Sigmoid colon (tissue), 4 donors: ENCODE data around the gene EEF1A2.

ENCODE experiments used
- CTCF ChIP-seq, 4 experiments: fragments of 450-650 bp in 3 of 4; fragments of 200-600 bp in 1 of 4; IDR thresholded peaks; one replicate each; pipeline ENCODE4 v1.5.1; 2016 to 2019; ENCODE audit warnings: antibody characterized with exemption in 4 of 4, mild to moderate bottlenecking in 3 of 4, moderate library complexity in 2 of 4
- POLR2A ChIP-seq, 2 donors: fragments of 450-650 bp; IDR thresholded peaks; one replicate each; pipeline ENCODE4 v1.6.1; 2016; ENCODE audit warnings: antibody characterized with exemption in 2 of 2, mild to moderate bottlenecking in 2 of 2, moderate library complexity in 2 of 2
- POLR2AphosphoS5 ChIP-seq, 4 donors: sonication (generic); formaldehyde crosslinking; IDR thresholded peaks; one replicate each; pipeline ENCODE4 v1.6.1; 2017; ENCODE audit warnings: antibody characterized with exemption in 4 of 4

GRCh38 chr20:63486300-63486855, 12.5 kb downstream of the EEF1A2 start:
- no peak for TF ChIP-seq POLR2AphosphoS5 (IDR thresholded peaks at IDR 0.05)
- no peak for TF ChIP-seq CTCF (IDR thresholded peaks at IDR 0.05)
- TF ChIP-seq POLR2A (IDR thresholded peaks at IDR 0.05): no peak
